Thymus (tissue), 11 donors: ENCODE data around the gene ACOT13. TPM values are rescaled to one million over a fixed set of nuclear protein-coding genes. Genes with fewer than 3 reads are reported as not detected.
"Not testable (repeated sequence)": the region's sequence is repeated elsewhere in the genome, so short reads cannot be mapped to it uniquely, and the experiment has no call there.

Source experiments
- DNase-seq, 9 donors: peaks; one replicate each; pipeline ENCODE4 v3.0.0-alpha.2; 2013; ENCODE audit warnings: low spot score in 9 of 9, low read depth in 6 of 9, missing footprints in 1 of 9
- H3K27ac ChIP-seq, 2 donors: one replicate each; pipeline ENCODE4 v1.5.1; 2013; ENCODE audit warnings: control low read depth in 1 of 2, low read depth in 1 of 2, low read length in 1 of 2, mild to moderate bottlenecking in 1 of 2, moderate library complexity in 1 of 2
- H3K27me3 ChIP-seq, 2 donors: one replicate each; pipeline ENCODE4 v1.5.1; 2013; ENCODE audit warnings: low read length in 1 of 2; ENCODE audit not compliant: control insufficient read depth in 2 of 2, insufficient read depth in 1 of 2
- H3K36me3 ChIP-seq, 2 donors: one replicate each; pipeline ENCODE4 v1.5.1; 2013; ENCODE audit warnings: low read length in 1 of 2, mild to moderate bottlenecking in 1 of 2, moderate library complexity in 1 of 2; ENCODE audit not compliant: control insufficient read depth in 2 of 2, insufficient read depth in 2 of 2
- H3K4me1 ChIP-seq, 2 donors: one replicate each; pipeline ENCODE4 v1.5.1; 2013; ENCODE audit warnings: low read length in 2 of 2; ENCODE audit not compliant: control insufficient read depth in 2 of 2, insufficient read depth in 2 of 2
- H3K4me3 ChIP-seq, 2 donors: one replicate each; pipeline ENCODE4 v1.5.1; 2013; ENCODE audit warnings: low read length in 2 of 2, control low read depth in 1 of 2, mild to moderate bottlenecking in 1 of 2
- H3K9me3 ChIP-seq, 2 donors: one replicate each; pipeline ENCODE4 v1.5.1; 2013; ENCODE audit warnings: low read length in 1 of 2, mild to moderate bottlenecking in 1 of 2; ENCODE audit not compliant: control insufficient read depth in 2 of 2, insufficient read depth in 1 of 2
- WGBS: extraction: QIAGEN DNeasy Blood & Tissue Kit; methylation state at CpG from one replicate; pipeline ENCODE4 v1.1.7; 2013; 5-methylcytosine and 5-hydroxymethylcytosine counted together
- polyA plus RNA-seq: library from polyadenylated mRNA; stranded (reverse); fragments of 200-250 nt; gene quantifications from one replicate; pipeline ENCODE4 v1.2.3, GENCODE V29; 2013
- total RNA-seq: library from RNA; stranded (reverse); fragments of 120-200 nt; gene quantifications from one replicate; pipeline ENCODE4 v1.2.4, GENCODE V29; 2013
- donor health status: healthy.

ACOT13 gene
- total and polyA plus RNA-seq, 2 donors: 24.6 to 29.4 TPM

DNA sequence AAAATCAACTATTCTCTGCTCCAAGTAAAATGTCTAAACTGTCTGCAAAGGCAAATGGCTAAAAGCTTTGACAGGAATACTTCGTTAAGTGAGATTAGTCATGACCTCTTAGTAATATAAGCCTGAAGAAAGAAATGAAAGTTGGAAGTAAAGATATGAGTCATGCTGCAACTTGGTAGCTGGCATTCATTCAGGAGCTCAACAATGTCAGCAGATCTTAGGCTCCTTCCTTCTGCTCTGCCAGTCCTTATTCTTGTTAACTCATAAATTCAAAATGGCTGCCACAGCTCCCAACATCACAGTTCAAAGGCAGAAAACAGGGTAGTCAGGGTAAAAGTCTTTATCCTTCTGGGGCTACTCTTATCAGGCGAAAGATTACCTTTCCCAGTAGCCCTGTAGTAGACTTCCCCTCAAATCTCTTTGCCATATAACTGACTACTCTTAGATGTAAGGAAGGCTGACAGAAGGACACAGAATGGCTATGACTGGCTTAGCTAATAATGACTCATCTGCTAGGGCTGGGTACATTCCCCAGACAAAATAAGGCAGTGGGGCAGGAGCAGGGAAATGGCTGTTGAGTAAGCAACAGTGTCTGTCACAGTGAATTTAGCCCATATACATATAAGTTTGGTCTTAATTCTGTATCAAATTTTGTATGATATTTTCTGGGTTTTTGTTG, 76.5 kb downstream of the ACOT13 start:
- Histone ChIP-seq H3K9me3 (no peaks in the 10 kb centered on the region), H3K4me3 (no peak overlapping the region), H3K36me3 (no peaks in the 10 kb centered on the region), H3K27ac (peak overlapping the region; percentile 14 to 25), H3K4me1 (no peaks in the 10 kb centered on the region), H3K27me3 (no peaks in the 10 kb centered on the region)
- peak in 1 of 9 donors; percentile 24 for DNase-seq
- WGBS: 95% methylated on average over 2 of the region's 2 CpGs

DNA sequence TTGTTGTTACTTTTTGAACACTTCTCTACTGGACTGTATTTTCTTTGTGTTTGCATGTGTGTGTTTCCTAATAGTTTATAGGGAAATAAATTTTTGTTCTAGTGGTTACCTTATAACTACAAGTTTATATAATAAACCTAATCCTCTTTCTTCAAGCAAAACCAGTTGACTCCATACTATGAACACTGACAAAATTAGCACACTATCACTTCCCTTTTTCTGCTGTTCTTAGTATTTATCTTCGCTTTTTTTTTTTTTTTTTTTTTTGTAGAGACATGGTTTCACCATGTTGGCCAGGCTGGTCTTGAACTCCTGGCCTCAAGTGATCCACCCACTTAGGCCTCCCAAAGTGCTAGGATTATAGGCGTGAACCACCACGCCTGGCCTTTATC, 77.1 kb downstream of the ACOT13 start:
- no peak overlapping the region for H3K27ac ChIP-seq

DNA sequence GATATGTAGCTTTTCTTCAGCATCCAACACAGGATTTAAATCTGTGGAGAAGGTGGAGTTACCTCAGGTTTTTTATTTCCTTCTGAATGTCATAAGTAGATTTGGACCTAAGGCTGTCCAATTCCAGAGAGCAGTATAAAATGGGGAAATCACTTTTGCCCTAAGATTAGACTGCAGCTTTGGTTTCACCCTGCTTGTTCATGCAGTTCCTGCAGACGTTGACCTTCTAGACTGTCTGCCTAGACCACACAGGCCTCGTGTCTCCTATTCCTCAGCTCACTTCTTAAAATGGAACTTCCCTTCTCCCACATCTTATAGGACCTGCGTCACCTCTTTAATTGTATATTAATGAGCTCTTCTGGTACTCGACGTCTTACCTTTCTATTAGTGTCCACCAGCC, 78.0 kb downstream of the ACOT13 start:
- Histone ChIP-seq H3K4me1 (no peaks in the 10 kb centered on the region), H3K27ac (peak overlapping the region in 1 of 2 donors; percentile 15), H3K27me3 (no peaks in the 10 kb centered on the region), H3K9me3 (no peaks in the 10 kb centered on the region), H3K36me3 (no peaks in the 10 kb centered on the region), H3K4me3 (no peak overlapping the region)
- no peak for DNase-seq
- 77% methylated on average over 5 of the region's 5 CpGs for WGBS

More for the DNA sequence above, 77.1 kb downstream of the ACOT13 start:
- no peak for DNase-seq
- Histone ChIP-seq H3K4me3 (no peak overlapping the region), H3K9me3 (no peaks in the 10 kb centered on the region), H3K27me3 (no peaks in the 10 kb centered on the region), H3K4me1 (no peaks in the 10 kb centered on the region), H3K36me3 (no peaks in the 10 kb centered on the region)
- 73% methylated on average over 3 of the region's 3 CpGs for WGBS

DNA sequence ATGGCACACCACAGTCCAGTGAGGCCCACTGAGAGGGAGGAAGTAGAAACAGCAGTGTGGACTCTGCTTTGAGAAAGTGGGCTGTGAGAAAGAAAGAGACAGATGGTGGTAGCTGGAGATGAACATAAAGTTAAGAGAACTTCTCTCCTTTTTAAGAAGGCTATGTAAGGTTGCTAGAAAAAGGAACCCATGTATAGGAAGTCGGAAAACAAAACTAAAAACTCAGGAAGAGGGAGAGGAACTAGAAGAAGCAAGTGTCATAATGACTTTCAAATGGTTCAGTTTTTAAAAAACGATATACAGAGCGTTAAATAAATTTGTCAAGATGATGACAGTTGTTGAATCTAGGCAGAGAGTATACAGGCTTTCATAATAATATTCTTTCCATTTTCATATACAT, 82.4 kb downstream of the ACOT13 start:
- Histone ChIP-seq H3K27ac (no peak overlapping the region), H3K27me3 (no peaks in the 10 kb centered on the region), H3K9me3 (no peaks in the 10 kb centered on the region), H3K4me3 (no peak overlapping the region), H3K36me3 (no peaks in the 10 kb centered on the region), H3K4me1 (no peaks in the 10 kb centered on the region)
- DNase-seq: no peak
- 41% methylated on average over 3 of the region's 3 CpGs for WGBS

DNA sequence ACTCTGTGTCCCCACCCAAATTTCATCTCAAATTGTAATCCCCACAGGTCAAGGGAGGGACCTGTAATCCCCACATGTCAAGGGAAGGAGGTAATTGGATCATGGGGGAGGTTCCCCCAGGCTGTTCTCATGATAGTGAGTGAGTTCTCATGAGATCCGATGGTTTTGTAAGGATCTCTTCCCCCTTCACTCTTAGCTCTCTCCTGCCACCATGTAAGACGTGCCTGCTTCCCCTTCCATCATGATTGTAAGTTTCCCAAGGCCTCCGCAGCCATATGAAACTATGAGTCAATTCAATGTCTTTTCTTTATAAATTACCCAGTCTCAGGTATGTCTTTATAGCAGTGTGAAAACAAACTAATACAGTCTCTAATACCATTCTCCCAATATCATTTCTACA, 84.0 kb downstream of the ACOT13 start:
- not testable (repeated sequence) for H3K27me3 ChIP-seq, H3K27ac ChIP-seq, H3K4me3 ChIP-seq, H3K36me3 ChIP-seq, H3K4me1 ChIP-seq, DNase-seq, H3K9me3 ChIP-seq
- WGBS: 83% methylated on average over 3 of the region's 3 CpGs

DNA sequence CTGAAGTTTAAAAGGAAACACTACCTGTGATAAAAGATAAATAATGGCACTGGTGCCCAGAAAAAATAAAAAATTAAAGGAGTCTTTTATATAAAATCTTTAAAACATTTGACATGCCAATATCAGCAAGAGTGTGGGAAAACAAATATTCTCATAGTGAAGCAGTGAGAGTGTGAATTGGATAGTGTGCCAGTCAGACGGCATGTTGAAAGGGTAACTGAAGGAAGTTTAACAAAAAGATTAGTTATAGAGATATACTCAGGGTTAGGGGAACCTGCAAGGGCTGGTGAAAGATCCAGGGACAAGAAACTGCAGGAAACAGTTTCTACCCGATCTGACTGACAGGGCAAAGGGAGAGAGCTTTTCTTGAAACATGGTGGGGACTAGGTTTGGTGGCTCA, 85.6 kb downstream of the ACOT13 start:
- H3K27me3 ChIP-seq: no peaks in the 10 kb centered on the region
- DNase-seq: no peak
- WGBS: 71% methylated on average over 2 of the region's 2 CpGs
- no peak overlapping the region for H3K27ac ChIP-seq
- no peaks in the 10 kb centered on the region for H3K9me3 ChIP-seq
- H3K36me3 ChIP-seq: no peaks in the 10 kb centered on the region
- no peak overlapping the region for H3K4me3 ChIP-seq
- no peaks in the 10 kb centered on the region for H3K4me1 ChIP-seq

DNA sequence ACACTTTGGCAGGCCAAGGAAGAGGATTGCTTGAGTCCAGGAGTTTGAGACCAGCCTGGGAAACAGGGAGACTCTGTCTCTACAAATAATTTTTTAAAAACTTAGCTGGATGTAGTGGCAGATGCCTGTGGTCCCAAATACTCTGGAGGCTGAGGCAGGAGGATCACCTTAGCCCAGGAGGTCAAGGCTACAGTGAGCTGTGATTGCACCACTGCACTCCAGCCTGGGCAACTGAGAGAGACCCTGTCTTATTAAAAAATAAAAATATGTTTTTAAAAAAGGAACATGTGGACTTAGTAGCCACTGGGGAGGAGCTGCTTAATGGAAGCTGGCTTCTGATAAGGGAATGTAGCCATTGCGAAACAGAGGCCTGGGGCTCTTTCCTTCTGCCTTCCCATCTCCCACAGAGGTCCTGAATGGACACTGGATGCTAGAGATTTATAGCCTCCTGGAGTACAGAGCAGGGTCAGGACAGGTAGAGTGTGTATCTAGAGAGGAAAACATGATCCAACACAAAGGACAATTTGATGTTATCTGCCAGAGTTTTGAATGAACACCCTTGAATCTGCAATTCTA, 86.1 kb downstream of the ACOT13 start:
- DNase-seq: no peak
- Histone ChIP-seq H3K36me3 (no peaks in the 10 kb centered on the region), H3K4me3 (no peak overlapping the region), H3K27me3 (no peaks in the 10 kb centered on the region), H3K4me1 (no peaks in the 10 kb centered on the region), H3K9me3 (no peaks in the 10 kb centered on the region), H3K27ac (no peak overlapping the region)
- WGBS: 94% methylated on average over 1 of the region's 1 CpG

DNA sequence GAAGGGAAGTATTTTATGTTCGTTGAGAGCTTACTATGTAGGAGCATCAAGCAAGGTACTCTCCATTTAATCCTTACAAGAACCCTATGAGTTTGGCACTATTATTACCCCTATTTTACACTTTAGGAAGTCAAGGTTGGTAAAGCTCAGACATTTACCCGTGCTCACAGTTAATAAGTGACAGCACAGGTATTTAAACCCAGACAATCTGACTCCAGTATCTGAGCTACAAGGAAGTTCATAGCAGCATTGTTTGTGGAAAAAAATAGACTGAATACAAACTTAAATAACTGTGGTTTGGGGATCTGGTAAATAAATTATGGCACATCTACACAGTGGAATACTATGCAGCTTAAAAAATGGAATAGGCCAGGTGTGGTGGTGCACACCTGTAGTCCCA, 86.7 kb downstream of the ACOT13 start:
- Histone ChIP-seq H3K4me1 (no peaks in the 10 kb centered on the region), H3K27ac (no peak overlapping the region), H3K36me3 (no peaks in the 10 kb centered on the region), H3K27me3 (no peaks in the 10 kb centered on the region), H3K4me3 (no peak overlapping the region), H3K9me3 (no peaks in the 10 kb centered on the region)
- DNase-seq: no peak
- WGBS: 94% methylated on average over 2 of the region's 2 CpGs

DNA sequence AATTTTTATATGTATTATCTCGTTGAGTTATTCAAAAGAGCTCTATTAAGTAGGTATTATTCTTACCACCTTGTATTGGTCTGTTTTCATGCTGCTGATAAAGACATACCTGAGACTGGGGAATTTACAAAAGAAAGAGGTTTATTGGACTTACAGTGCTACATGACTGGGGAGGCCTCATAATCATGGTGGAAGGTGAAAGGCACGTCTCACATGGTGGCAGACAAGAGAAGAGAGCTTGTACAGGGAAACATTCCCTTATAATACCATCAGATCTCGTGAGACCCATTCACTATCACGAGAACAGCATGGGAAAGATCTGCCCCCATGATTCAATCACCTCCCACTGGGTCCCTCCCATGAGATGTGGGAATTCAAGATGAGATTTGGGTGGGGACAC, 87.5 kb downstream of the ACOT13 start:
- not testable (repeated sequence) for H3K9me3 ChIP-seq, H3K27me3 ChIP-seq, DNase-seq, H3K36me3 ChIP-seq, H3K4me1 ChIP-seq, H3K27ac ChIP-seq, H3K4me3 ChIP-seq
- 97% methylated on average over 4 of the region's 4 CpGs for WGBS
